ENCODE results near the gene SLC38A1.

The SLC38A1 gene

GRCh38 chr12:46244997-46245396 is 23.8 kb downstream of the SLC38A1 start:
- Histone ChIP-seq H3K27ac (no peak overlapping the region), H3K4me3 (no peak overlapping the region)
- TF ChIP-seq, protein P1, sequence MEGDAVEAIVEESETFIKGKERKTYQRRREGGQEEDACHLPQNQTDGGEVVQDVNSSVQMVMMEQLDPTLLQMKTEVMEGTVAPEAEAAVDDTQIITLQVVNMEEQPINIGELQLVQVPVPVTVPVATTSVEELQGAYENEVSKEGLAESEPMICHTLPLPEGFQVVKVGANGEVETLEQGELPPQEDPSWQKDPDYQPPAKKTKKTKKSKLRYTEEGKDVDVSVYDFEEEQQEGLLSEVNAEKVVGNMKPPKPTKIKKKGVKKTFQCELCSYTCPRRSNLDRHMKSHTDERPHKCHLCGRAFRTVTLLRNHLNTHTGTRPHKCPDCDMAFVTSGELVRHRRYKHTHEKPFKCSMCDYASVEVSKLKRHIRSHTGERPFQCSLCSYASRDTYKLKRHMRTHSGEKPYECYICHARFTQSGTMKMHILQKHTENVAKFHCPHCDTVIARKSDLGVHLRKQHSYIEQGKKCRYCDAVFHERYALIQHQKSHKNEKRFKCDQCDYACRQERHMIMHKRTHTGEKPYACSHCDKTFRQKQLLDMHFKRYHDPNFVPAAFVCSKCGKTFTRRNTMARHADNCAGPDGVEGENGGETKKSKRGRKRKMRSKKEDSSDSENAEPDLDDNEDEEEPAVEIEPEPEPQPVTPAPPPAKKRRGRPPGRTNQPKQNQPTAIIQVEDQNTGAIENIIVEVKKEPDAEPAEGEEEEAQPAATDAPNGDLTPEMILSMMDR (IDR thresholded peaks at IDR 0.05): no peak
- no peak for DNase-seq (ENCODE audit: low spot score)

DNA sequence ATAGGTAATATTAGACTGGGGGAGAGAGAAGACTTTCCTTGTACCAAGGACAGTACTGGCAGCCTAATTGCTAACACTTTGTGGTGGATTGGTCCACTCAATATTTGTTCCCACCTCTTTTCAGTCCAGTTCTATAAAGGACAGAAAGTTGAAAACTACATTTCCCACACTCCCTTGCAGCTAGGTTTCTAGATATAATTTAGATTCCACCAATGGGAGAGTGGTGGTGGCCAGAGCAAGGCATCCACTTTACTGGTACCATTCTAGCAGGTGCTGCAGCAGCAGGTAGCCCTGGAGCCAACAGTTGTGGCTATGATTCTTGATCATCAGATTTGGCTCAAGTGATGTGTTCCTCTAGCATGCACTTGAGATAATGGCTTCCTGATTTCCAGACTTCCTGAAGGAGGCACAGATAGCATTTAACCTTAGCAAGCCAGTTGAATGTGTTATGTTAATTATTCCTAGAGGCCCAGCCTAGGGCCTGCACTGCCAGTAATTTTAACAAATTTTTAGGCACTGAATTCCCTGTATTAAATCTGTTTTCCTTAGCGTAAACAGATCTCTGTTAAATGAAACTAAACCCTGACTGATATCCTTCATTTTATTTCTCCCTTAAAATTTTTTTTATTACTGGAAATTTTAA is 24.4 kb downstream of the SLC38A1 start:
- Histone ChIP-seq H3K4me3 (no peak overlapping the region), H3K27ac (no peak overlapping the region)
- no peak for DNase-seq (ENCODE audit: low spot score)
- TF ChIP-seq, protein P1 (IDR thresholded peaks at IDR 0.05): no peak

DNA sequence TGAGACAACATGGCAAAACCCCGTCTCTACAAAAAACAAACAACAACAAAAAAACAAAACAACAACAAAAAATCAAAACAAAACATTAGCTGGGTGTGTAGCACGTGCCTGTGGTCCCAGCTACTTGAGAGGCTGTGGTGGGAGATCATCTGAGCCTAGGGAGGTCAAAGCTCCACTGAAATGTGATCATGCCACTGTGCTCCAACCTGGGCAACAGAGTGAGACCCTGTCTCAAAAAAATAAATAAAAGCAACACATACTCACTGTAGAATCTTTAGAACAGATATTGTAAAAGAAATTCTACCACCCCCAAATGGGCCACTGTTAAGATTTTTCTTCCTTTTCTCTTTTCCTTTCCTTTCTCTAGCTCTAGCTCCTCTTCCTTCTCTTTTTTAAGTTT is 26.3 kb downstream of the SLC38A1 start:
- DNase-seq (ENCODE audit: low spot score): no peak
- H3K4me3 ChIP-seq: no peak overlapping the region
- TF ChIP-seq, protein P1 (IDR thresholded peaks at IDR 0.05): no peak
- H3K27ac ChIP-seq: no peak overlapping the region

DNA sequence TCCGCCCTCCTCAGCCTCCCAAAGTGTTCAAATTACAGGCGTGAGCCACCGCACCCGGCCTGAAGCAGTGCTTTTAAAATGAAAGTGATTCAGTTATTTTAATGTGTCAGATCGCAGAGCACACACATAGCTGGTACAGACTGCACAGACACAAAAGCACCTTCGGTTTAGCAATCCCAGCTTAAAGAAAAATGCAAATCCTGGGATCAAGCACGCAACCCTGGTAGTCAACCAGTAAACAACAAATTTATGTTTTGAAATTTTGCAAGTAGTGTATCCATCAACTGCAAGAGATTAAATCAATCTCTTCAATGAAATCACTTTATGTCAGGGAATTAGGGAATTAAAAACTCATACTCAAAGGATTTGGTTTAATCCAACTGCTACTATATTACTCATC is 28.4 kb downstream of the SLC38A1 start:
- DNase-seq (ENCODE audit: low spot score): no peak

DNA sequence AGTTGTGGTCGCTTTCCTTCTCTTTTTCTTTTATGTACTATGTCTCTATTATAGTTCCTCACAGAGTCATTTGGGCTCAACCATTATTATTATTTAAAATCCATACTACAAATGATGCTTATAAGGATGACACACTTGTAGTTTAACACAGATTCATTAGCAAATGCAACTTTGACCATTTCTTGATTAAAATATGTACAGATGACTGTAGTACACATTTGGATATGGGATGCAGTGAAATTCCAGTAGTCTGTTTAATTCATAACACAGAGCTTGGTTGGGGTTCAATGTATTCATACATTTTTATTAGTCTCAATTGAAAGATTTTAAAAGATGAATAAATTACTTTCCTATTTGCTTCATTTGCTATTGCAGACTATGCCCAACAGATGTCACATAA is 30.0 kb downstream of the SLC38A1 start:
- no peak overlapping the region for H3K27ac ChIP-seq
- DNase-seq (ENCODE audit: low spot score): no peak
- TF ChIP-seq, protein P1 (IDR thresholded peaks at IDR 0.05): no peak
- H3K4me3 ChIP-seq: no peak overlapping the region

More for the DNA sequence above, 28.4 kb downstream of the SLC38A1 start:
- Histone ChIP-seq H3K27ac (no peak overlapping the region), H3K4me3 (no peak overlapping the region)
- TF ChIP-seq, protein P1 (IDR thresholded peaks at IDR 0.05): no peak

GRCh38 chr12:46237371-46238045 is 31.3 kb downstream of the SLC38A1 start:
- DNase-seq (ENCODE audit: low spot score): no peak
- TF ChIP-seq, protein P1 (IDR thresholded peaks at IDR 0.05): no peak
- Histone ChIP-seq H3K4me3 (no peak overlapping the region), H3K27ac (no peak overlapping the region)

DNA sequence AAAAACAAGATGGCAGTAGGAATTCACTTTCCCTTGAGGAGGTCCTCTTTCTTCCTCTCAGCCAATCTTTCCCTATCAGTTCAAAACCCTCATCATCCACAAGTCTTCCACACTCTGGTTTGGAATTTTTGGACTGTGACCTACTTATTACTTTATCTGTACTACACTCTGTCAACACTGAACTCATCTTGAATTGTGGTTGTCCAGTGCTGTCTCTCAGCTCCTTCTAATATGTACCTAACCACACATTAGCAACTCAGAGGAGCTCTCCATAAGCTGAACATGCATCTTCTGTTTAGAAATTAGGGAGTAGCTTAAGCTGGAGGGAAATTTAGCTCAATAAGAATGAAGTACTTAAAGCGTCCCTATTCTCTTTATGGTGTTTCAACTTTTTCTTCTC is 34.8 kb downstream of the SLC38A1 start:
- H3K4me3 ChIP-seq: no peak overlapping the region
- DNase-seq (ENCODE audit: low spot score): no peak
- TF ChIP-seq, protein P1 (IDR thresholded peaks at IDR 0.05): no peak
- H3K27ac ChIP-seq: no peak overlapping the region

Data from coronary artery (tissue), 2 donors.